HepG2 (cell line): ENCODE data around the gene GUCY2F. TPM values are rescaled to one million over a fixed set of nuclear protein-coding genes. Genes with fewer than 3 reads are reported as not detected.

Experiments
- ATAC-seq: fragments of 200-7000 bp; cut with Tn5 transposase; 3 replicates; pipeline ENCODE4 v1.9.1; 2020; ENCODE audit warnings: mild to moderate bottlenecking, moderate library complexity
- BruUV-seq: library from RNA; stranded (reverse); fragments of 400-500 nt; replicated peaks from 2 replicates; lab custom pipeline; 2021; lab: Mats Ljungman, UMichigan
- CTCF ChIA-PET: fragments of 300-600 bp; formaldehyde crosslinking; extraction: SDS; loops from one replicate; lab custom pipeline; 2021; ENCODE audit warnings: low total read pairs, inconsistent platforms, low intra/inter-chr PET ratio; lab: Yijun Ruan, JAX
- POLR2A ChIA-PET: fragments of 350-600 bp; sonication (Branson Sonifier 250); formaldehyde crosslinking; loops from one replicate; lab custom pipeline; 2020; ENCODE audit warnings: antibody characterized with exemption, inconsistent platforms; lab: Yijun Ruan, JAX
- DNase-seq: peaks from one replicate; pipeline ENCODE4 v3.0.0-alpha.2; 2015; ENCODE audit warnings: low spot score
- FAIRE-seq: peaks from 3 replicates; lab custom pipeline; 2011; peaks lifted over from hg19 to GRCh38; lab: Jason Lieb, UNC
- H2AFZ ChIP-seq: one replicate; pipeline ENCODE4 v1.6.1; 2011; ENCODE audit warnings: low read length, inconsistent platforms
- H3K27ac ChIP-seq: fragments of 300-600 bp; 3 replicates; pipeline ENCODE4 v1.8.0; 2011; ENCODE audit warnings: mixed run types, mild to moderate bottlenecking, mixed read lengths, low read length, inconsistent platforms; ENCODE audit not compliant: insufficient read depth; ENCODE audit errors: extremely low read length
- H3K27me3 ChIP-seq, 2 experiments: fragments of 200-600 bp in 1 of 2; 2 replicates in 1 of 2; 3 replicates in 1 of 2; pipeline versions ENCODE4 v1.6.0 to v1.8.0; 2011; ENCODE audit warnings: low read length in 2 of 2, mild to moderate bottlenecking in 2 of 2, moderate library complexity in 2 of 2, inconsistent platforms in 1 of 2; ENCODE audit not compliant: insufficient read depth in 2 of 2, control insufficient read depth in 1 of 2
- H3K36me3 ChIP-seq, 2 experiments: fragments of 200-600 bp in 1 of 2; replicated peaks in 1 of 2; 2 replicates in 1 of 2; 3 replicates in 1 of 2; pipeline versions ENCODE4 v1.5.1 to v1.8.0; 2011; ENCODE audit warnings: low read length in 2 of 2, inconsistent platforms in 1 of 2; ENCODE audit not compliant: insufficient read depth in 2 of 2, control insufficient read depth in 1 of 2
- H3K4me1 ChIP-seq: 2 replicates; pipeline ENCODE4 v1.5.1; 2012; ENCODE audit warnings: low read length, inconsistent platforms; ENCODE audit not compliant: insufficient read depth
- H3K4me2 ChIP-seq: 2 replicates; pipeline ENCODE4 v1.6.0; 2011; ENCODE audit warnings: low read depth, low read length, inconsistent platforms
- H3K4me3 ChIP-seq, 3 experiments: fragments of 200-600 bp in 1 of 3; sonication (generic), shearing (Covaris generic) in 1 of 3; replicated peaks in 1 of 3; 2 replicates each; pipeline ENCODE4 v1.5.1; 2011 to 2016; ENCODE audit warnings: low read length in 3 of 3, inconsistent platforms in 2 of 3, low read depth in 2 of 3, mild to moderate bottlenecking in 2 of 3, control low read depth in 1 of 3, mixed read lengths in 1 of 3; ENCODE audit not compliant: insufficient read depth in 1 of 3
- H3K79me2 ChIP-seq: one replicate; pipeline ENCODE4 v1.6.1; 2011; ENCODE audit warnings: low read length, inconsistent platforms; ENCODE audit not compliant: insufficient read depth
- H3K9ac ChIP-seq: 2 replicates; pipeline ENCODE4 v1.6.0; 2011; ENCODE audit warnings: mild to moderate bottlenecking, low read depth, low read length, inconsistent platforms; ENCODE audit not compliant: insufficient read depth
- H3K9me3 ChIP-seq: 2 replicates; pipeline ENCODE4 v1.5.1; 2012; ENCODE audit warnings: mild to moderate bottlenecking, low read length
- H4K20me1 ChIP-seq: 2 replicates; pipeline ENCODE4 v1.6.0; 2011; ENCODE audit warnings: inconsistent platforms, mild to moderate bottlenecking, low read length, moderate library complexity; ENCODE audit not compliant: insufficient read depth
- E2F1 ChIP-seq: sonication (generic); formaldehyde crosslinking; IDR thresholded peaks from 2 replicates; pipeline ENCODE4 v1.5.0; 2020; ENCODE audit warnings: missing genetic modification reagents
- FOXO1 ChIP-seq: sonication (generic); formaldehyde crosslinking; IDR thresholded peaks from 2 replicates; pipeline ENCODE4 v1.4.0; 2020; ENCODE audit warnings: missing genetic modification reagents
- GZF1 ChIP-seq: sonication (generic); formaldehyde crosslinking; IDR thresholded peaks from 2 replicates; pipeline ENCODE4 v1.5.1; 2020; ENCODE audit warnings: mild to moderate bottlenecking, missing genetic modification reagents
- JDP2 ChIP-seq: sonication (generic); formaldehyde crosslinking; IDR thresholded peaks from 2 replicates; pipeline ENCODE4 v1.8.1; 2022; ENCODE audit warnings: missing genetic modification reagents, borderline replicate concordance
- KAT2B ChIP-seq: fragments of 150-350 bp; IDR thresholded peaks from 2 replicates; pipeline ENCODE4 v1.6.1; 2014; ENCODE audit warnings: low read depth, low read length, borderline replicate concordance
- MAFF ChIP-seq: IDR thresholded peaks from 2 replicates; pipeline ENCODE4 v1.6.1; 2011; ENCODE audit warnings: low read depth, low read length, improper control_type of control experiment
- RAD51 ChIP-seq: fragments of 450-650 bp; IDR thresholded peaks from 2 replicates; pipeline ENCODE4 v1.6.1; 2016; ENCODE audit warnings: borderline replicate concordance
- SAP130 ChIP-seq: IDR thresholded peaks from 2 replicates; pipeline ENCODE4 v1.6.1; 2016; ENCODE audit warnings: low read depth
- ZBTB20 ChIP-seq: sonication (generic); formaldehyde crosslinking; IDR thresholded peaks from 2 replicates; pipeline ENCODE4 v1.8.1; 2023; ENCODE audit warnings: missing genetic modification reagents, low read depth, mild to moderate bottlenecking, borderline replicate concordance
- ZNF790 ChIP-seq: sonication (generic); formaldehyde crosslinking; IDR thresholded peaks from 2 replicates; pipeline ENCODE4 v1.8.0; 2022; ENCODE audit warnings: missing genetic modification reagents, mild to moderate bottlenecking, borderline replicate concordance
- ZNF839 ChIP-seq: sonication (generic); formaldehyde crosslinking; IDR thresholded peaks from 2 replicates; pipeline ENCODE4 v1.4.0; 2020; ENCODE audit warnings: missing genetic modification reagents, mild to moderate bottlenecking, borderline replicate concordance
- WGBS: methylation state at CpG from one replicate; pipeline ENCODE4 v1.1.6; 2017; ENCODE audit warnings: low lambda C conversion rate; 5-methylcytosine and 5-hydroxymethylcytosine counted together
- in situ Hi-C: cut with HindIII; loops from 2 replicates; pipeline ENCODE4 v1.10.0; 2017; ENCODE audit warnings: low pct_unique_long_range_greater_than_20kb; ENCODE audit not compliant: extremely low pct_ligation_motif_present
- intact Hi-C: fragments of 100-400 bp; cut with micrococcal nuclease; formaldehyde crosslinking; loops from one replicate; pipeline ENCODE4 v1.10.0; 2022; ENCODE audit not compliant: unreplicated experiment
- polyA plus RNA-seq, 8 experiments: library from polyadenylated mRNA; depleted of rRNA in 3 of 8; stranded (reverse) in 7 of 8; unstranded in 1 of 8; fragments of >200 nt; fragmentation: Illumina TruSeq in 4 of 8; extraction: Trizol in 4 of 8; gene quantifications; 2 replicates each; pipeline versions ENCODE4 v1.2.1 to v1.2.3, GENCODE V29; 2011 to 2016; ENCODE audit warnings: low read depth in 4 of 8, missing spikeins in 1 of 8, mixed read lengths in 1 of 8; ENCODE audit not compliant: insufficient read depth in 1 of 8
- total RNA-seq, 5 experiments: library from RNA; depleted of rRNA; stranded (reverse); fragments of >200 nt; fragmentation: Illumina TruSeq; extraction: Trizol; gene quantifications; 2 replicates each; pipeline ENCODE4 v1.2.3, GENCODE V29; 2016; ENCODE audit warnings: low read depth in 1 of 5

Gene GUCY2F
- total and polyA plus RNA-seq, 2 of the 13 experiments (the other 11 are each of a cell fraction or from before 2014, with no cell fraction given) = 0.03 TPM; not detected in 1

- H3K79me2 ChIP-seq = no peaks in the 10 kb centered on the region
- H3K4me2 ChIP-seq = no peak overlapping the region
- H3K4me1 ChIP-seq = no peaks in the 10 kb centered on the region
- in situ Hi-C loops = no loop called here
- TF ChIP-seq FOXO1 (CRISPR knock-in tag) = no peak
- no peak for TF ChIP-seq JDP2 (CRISPR knock-in tag)
- no peak for TF ChIP-seq ZBTB20
- TF ChIP-seq E2F1 (CRISPR knock-in tag) = no peak
- TF ChIP-seq SAP130 (CRISPR knock-in tag) = no peak
- TF ChIP-seq KAT2B = no peak
- H3K27ac ChIP-seq = no peak overlapping the region
- H3K9me3 ChIP-seq = no peaks in the 10 kb centered on the region
- POLR2A ChIA-PET = no interaction called here
- no peaks in the 10 kb centered on the region for H4K20me1 ChIP-seq
- H3K9ac ChIP-seq = no peak overlapping the region
- DNase-seq (no peak), FAIRE-seq (no peak), ATAC-seq (no peak)
- H2AFZ ChIP-seq = no peak overlapping the region
- H3K4me3 ChIP-seq = no peak overlapping the region
- no TSS peak for BruUV-seq
- H3K27me3 ChIP-seq = no peaks in the 10 kb centered on the region
- intact Hi-C loops = no loop called here
- CTCF ChIA-PET = no interaction called here
- no peaks in the 10 kb centered on the region for H3K36me3 ChIP-seq
Measured at GRCh38 chrX:109440475-109440874, 41.4 kb downstream of the GUCY2F start.

DNA sequence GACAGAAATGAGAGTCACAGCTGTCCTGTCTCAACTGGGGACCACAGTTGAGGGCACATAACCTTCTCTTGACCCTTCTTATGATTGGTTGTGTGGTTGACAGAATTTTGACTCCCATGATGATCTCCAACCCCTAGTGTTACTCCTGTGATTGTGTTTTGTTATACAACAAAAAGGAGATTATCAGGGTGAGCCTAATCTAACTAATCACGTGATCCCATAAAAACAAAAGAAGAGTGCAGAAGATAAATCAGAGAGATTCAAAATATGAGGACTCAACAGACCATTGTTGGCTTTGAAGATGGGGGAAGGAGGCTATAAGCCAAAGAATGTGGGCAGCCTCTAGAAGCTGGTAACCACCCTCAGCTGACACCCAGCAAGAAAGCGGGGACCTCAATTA is 72.7 kb downstream of the GUCY2F start:
- no TSS peak for BruUV-seq
- H3K27ac ChIP-seq = no peak overlapping the region
- ChIA-PET POLR2A (no interaction called here), CTCF (no interaction called here)
- no peak for FAIRE-seq
- H3K4me1 ChIP-seq = no peaks in the 10 kb centered on the region
- H3K27me3 ChIP-seq = no peaks in the 10 kb centered on the region
- no peak overlapping the region for H2AFZ ChIP-seq
- no peaks in the 10 kb centered on the region for H3K36me3 ChIP-seq
- no peak overlapping the region for H3K9ac ChIP-seq
- intact Hi-C loops = no loop called here
- H3K79me2 ChIP-seq = no peaks in the 10 kb centered on the region
- no peaks in the 10 kb centered on the region for H3K9me3 ChIP-seq
- DNase-seq = no peak
- no peak overlapping the region for H3K4me2 ChIP-seq
- no peaks in the 10 kb centered on the region for H4K20me1 ChIP-seq
- H3K4me3 ChIP-seq = no peak overlapping the region
- no peak for ATAC-seq
- peak; percentile 58; the same call in 1 of the 2 replicates for TF ChIP-seq RAD51
- no peak for TF ChIP-seq MAFF
- no peak for TF ChIP-seq GZF1 (CRISPR knock-in tag)
- TF ChIP-seq ZNF790 (CRISPR knock-in tag) = no peak
- TF ChIP-seq ZNF839 = no peak
- in situ Hi-C loops = no loop called here
- WGBS = 0% methylated on average over 1 of the region's 2 CpGs
